Karpas-422 (cell line): ENCODE data around the gene ZNF133. TPM values are rescaled to one million over a fixed set of nuclear protein-coding genes. Genes with fewer than 3 reads are reported as not detected.

Experiments
- DNase-seq: peaks from one replicate; pipeline ENCODE4 v3.0.0-alpha.2; 2015
- H2AFZ ChIP-seq: fragments of 200-600 bp; sonication (generic); 2 replicates; pipeline ENCODE4 v1.6.1; 2014; ENCODE audit warnings: antibody characterized with exemption, low read length, mixed read lengths
- H3K27ac ChIP-seq: fragments of 200-600 bp; sonication (generic); 2 replicates; pipeline ENCODE4 v1.5.1; 2014; ENCODE audit warnings: mild to moderate bottlenecking, low read length, moderate library complexity
- H3K27me3 ChIP-seq: fragments of 200-600 bp; sonication (generic); 2 replicates; pipeline ENCODE4 v1.6.1; 2014; ENCODE audit warnings: low read length, mixed read lengths
- H3K36me3 ChIP-seq: fragments of 200-600 bp; sonication (generic); 2 replicates; pipeline ENCODE4 v1.6.1; 2014; ENCODE audit warnings: low read length, mixed read lengths; ENCODE audit not compliant: insufficient read depth
- H3K4me1 ChIP-seq: fragments of 200-600 bp; sonication (generic); 2 replicates; pipeline ENCODE4 v1.6.1; 2014; ENCODE audit warnings: mild to moderate bottlenecking, low read length, mixed read lengths
- H3K4me2 ChIP-seq: fragments of 200-600 bp; sonication (generic); 2 replicates; pipeline ENCODE4 v1.6.1; 2014; ENCODE audit warnings: low read length, low read depth, mild to moderate bottlenecking; ENCODE audit not compliant: poor library complexity, severe bottlenecking
- H3K4me3 ChIP-seq: fragments of 200-600 bp; sonication (generic); 2 replicates; pipeline ENCODE4 v1.5.1; 2014; ENCODE audit warnings: mild to moderate bottlenecking, antibody characterized with exemption, low read length, mixed read lengths
- H3K79me2 ChIP-seq: fragments of 200-600 bp; sonication (generic); 2 replicates; pipeline ENCODE4 v1.6.1; 2014; ENCODE audit warnings: mild to moderate bottlenecking, low read length, mixed read lengths
- H3K9ac ChIP-seq: fragments of 200-600 bp; sonication (generic); 2 replicates; pipeline ENCODE4 v1.6.0; 2014; ENCODE audit warnings: low read length
- H3K9me2 ChIP-seq: fragments of 200-600 bp; sonication (generic), shearing (Covaris generic); replicated peaks from 2 replicates; pipeline ENCODE4 v1.6.0; 2014; ENCODE audit warnings: mild to moderate bottlenecking, low read length, moderate library complexity; ENCODE audit not compliant: insufficient read depth
- H3K9me3 ChIP-seq: fragments of 300-700, 200-600 bp; sonication (generic); 2 replicates; pipeline ENCODE4 v1.6.1; 2014; ENCODE audit warnings: low read length, mixed read lengths
- H4K20me1 ChIP-seq: fragments of 200-600 bp; sonication (generic); 2 replicates; pipeline ENCODE4 v1.6.1; 2014; ENCODE audit warnings: mild to moderate bottlenecking, antibody characterized with exemption, low read length, low read depth; ENCODE audit not compliant: insufficient read depth
- total RNA-seq: library from RNA; depleted of rRNA; stranded (reverse); fragments of >200 nt; shearing (Covaris generic); gene quantifications from 2 replicates; pipeline ENCODE4 v1.2.3, GENCODE V29; 2014; ENCODE audit warnings: low replicate concordance

ZNF133 gene
- total RNA-seq, 1 experiment from 2014 or later = 19.5 TPM

- no peaks in the 10 kb centered on the region for H3K9me3 ChIP-seq
- no peak overlapping the region for H3K4me2 ChIP-seq
- H4K20me1 ChIP-seq = no peaks in the 10 kb centered on the region
- no peaks in the 10 kb centered on the region for H3K36me3 ChIP-seq
- DNase-seq = no peak
- no peak overlapping the region for H3K27ac ChIP-seq
- no peak overlapping the region for H2AFZ ChIP-seq
- no peaks in the 10 kb centered on the region for H3K79me2 ChIP-seq
- no peaks in the 10 kb centered on the region for H3K4me1 ChIP-seq
- H3K9me2 ChIP-seq = no peaks in the 10 kb centered on the region
- H3K4me3 ChIP-seq = no peak overlapping the region
- no peak overlapping the region for H3K9ac ChIP-seq
- H3K27me3 ChIP-seq = no peaks in the 10 kb centered on the region
These were observed 26.6 kb downstream of the ZNF133 start for GRCh38 chr20:18314786-18315406.

- Histone ChIP-seq H3K9me2 (no peaks in the 10 kb centered on the region), H4K20me1 (no peaks in the 10 kb centered on the region), H3K27me3 (no peaks in the 10 kb centered on the region), H2AFZ (no peak overlapping the region), H3K79me2 (no peaks in the 10 kb centered on the region), H3K4me2 (no peak overlapping the region), H3K4me3 (no peak overlapping the region), H3K4me1 (peaks cover 4% of the 10 kb centered on the region; the same call in 1 of the 2 replicates), H3K27ac (no peak overlapping the region), H3K9me3 (no peaks in the 10 kb centered on the region), H3K9ac (no peak overlapping the region), H3K36me3 (no peaks in the 10 kb centered on the region)
- DNase-seq = no peak
These were observed 27.8 kb downstream of the ZNF133 start for GRCh38 chr20:18316166-18316565.

GRCh38 chr20:18321316-18321715 lies 33.0 kb downstream of the ZNF133 start:
- H3K9me2 ChIP-seq = no peaks in the 10 kb centered on the region
- no peak overlapping the region for H3K27ac ChIP-seq
- no peaks in the 10 kb centered on the region for H3K9me3 ChIP-seq
- no peaks in the 10 kb centered on the region for H3K36me3 ChIP-seq
- H3K4me3 ChIP-seq = no peak overlapping the region
- no peaks in the 10 kb centered on the region for H4K20me1 ChIP-seq
- no peaks in the 10 kb centered on the region for H3K79me2 ChIP-seq
- H3K9ac ChIP-seq = no peak overlapping the region
- no peak for DNase-seq
- no peak overlapping the region for H2AFZ ChIP-seq
- H3K4me2 ChIP-seq = no peak overlapping the region
- H3K27me3 ChIP-seq = no peaks in the 10 kb centered on the region
- peaks cover 4% of the 10 kb centered on the region; the same call in 1 of the 2 replicates for H3K4me1 ChIP-seq

- Histone ChIP-seq H3K27ac (no peak overlapping the region), H3K4me1 (peaks cover 4% of the 10 kb centered on the region; the same call in 1 of the 2 replicates), H4K20me1 (no peaks in the 10 kb centered on the region), H3K27me3 (no peaks in the 10 kb centered on the region), H3K36me3 (no peaks in the 10 kb centered on the region), H3K79me2 (no peaks in the 10 kb centered on the region), H3K4me2 (no peak overlapping the region), H3K9me3 (no peaks in the 10 kb centered on the region), H2AFZ (no peak overlapping the region), H3K9ac (no peak overlapping the region), H3K9me2 (no peaks in the 10 kb centered on the region), H3K4me3 (no peak overlapping the region)
- DNase-seq = no peak
These were observed 33.9 kb downstream of the ZNF133 start for GRCh38 chr20:18321976-18322950.

- Histone ChIP-seq H3K36me3 (no peaks in the 10 kb centered on the region), H3K9me3 (no peaks in the 10 kb centered on the region), H2AFZ (no peak overlapping the region), H3K9ac (no peak overlapping the region), H3K27me3 (no peaks in the 10 kb centered on the region), H3K4me3 (no peak overlapping the region), H3K27ac (no peak overlapping the region), H3K4me2 (no peak overlapping the region), H3K4me1 (peaks cover 4% of the 10 kb centered on the region; the same call in 1 of the 2 replicates), H3K9me2 (no peaks in the 10 kb centered on the region), H4K20me1 (no peaks in the 10 kb centered on the region), H3K79me2 (no peaks in the 10 kb centered on the region)
- no peak for DNase-seq
These were observed 35.4 kb downstream of the ZNF133 start for GRCh38 chr20:18323705-18324104.

- Histone ChIP-seq H3K9me2 (no peaks in the 10 kb centered on the region), H4K20me1 (no peaks in the 10 kb centered on the region), H3K36me3 (no peaks in the 10 kb centered on the region), H3K4me1 (peaks cover 4% of the 10 kb centered on the region; the same call in 1 of the 2 replicates), H3K27me3 (no peaks in the 10 kb centered on the region), H3K27ac (no peak overlapping the region), H3K9me3 (no peaks in the 10 kb centered on the region), H3K4me3 (no peak overlapping the region), H3K9ac (no peak overlapping the region), H2AFZ (no peak overlapping the region), H3K79me2 (no peaks in the 10 kb centered on the region), H3K4me2 (no peak overlapping the region)
- DNase-seq = no peak
These were observed 36.3 kb downstream of the ZNF133 start for GRCh38 chr20:18324596-18325089.

- H3K9me2 ChIP-seq = no peaks in the 10 kb centered on the region
These were observed 38.7 kb downstream of the ZNF133 start for GRCh38 chr20:18326990-18327389.

GRCh38 chr20:18331694-18332093 lies 43.4 kb downstream of the ZNF133 start:
- H2AFZ ChIP-seq = no peak overlapping the region
- no peaks in the 10 kb centered on the region for H4K20me1 ChIP-seq
- no peaks in the 10 kb centered on the region; the same call in 1 of the 2 replicates for H3K36me3 ChIP-seq
- peaks cover 17% of the 10 kb centered on the region; the same call in 1 of the 2 replicates for H3K9me3 ChIP-seq
- no peak for DNase-seq
- H3K4me3 ChIP-seq = no peak overlapping the region
- H3K4me1 ChIP-seq = no peaks in the 10 kb centered on the region
- H3K27ac ChIP-seq = no peak overlapping the region
- no peak overlapping the region for H3K4me2 ChIP-seq
- no peaks in the 10 kb centered on the region for H3K79me2 ChIP-seq
- no peak overlapping the region for H3K9ac ChIP-seq
- H3K27me3 ChIP-seq = 0 out of 2 replicates have a peak, but pooled peaks cover 5% of the 10 kb centered on the region
- H3K9me2 ChIP-seq = no peaks in the 10 kb centered on the region

More at GRCh38 chr20:18326990-18327389, 38.7 kb downstream of the ZNF133 start:
- no peak overlapping the region for H2AFZ ChIP-seq
- H3K9ac ChIP-seq = no peak overlapping the region
- H3K27me3 ChIP-seq = 0 out of 2 replicates have a peak, but pooled peaks cover 5% of the 10 kb centered on the region
- no peaks in the 10 kb centered on the region for H3K79me2 ChIP-seq
- H3K4me2 ChIP-seq = no peak overlapping the region
- no peak overlapping the region for H3K4me3 ChIP-seq
- no peak for DNase-seq
- H3K36me3 ChIP-seq = no peaks in the 10 kb centered on the region; the same call in 1 of the 2 replicates
- H3K4me1 ChIP-seq = no peaks in the 10 kb centered on the region
- peaks cover 13% of the 10 kb centered on the region; the same call in 1 of the 2 replicates for H3K9me3 ChIP-seq
- H4K20me1 ChIP-seq = no peaks in the 10 kb centered on the region
- no peak overlapping the region for H3K27ac ChIP-seq
